IMR-90 (cell line): Measurements from ENCODE around the gene KHNYN. TPM values are rescaled to one million over a fixed set of nuclear protein-coding genes. Genes with fewer than 3 reads are reported as not detected.

Experiments
- ATAC-seq: fragments of 200-7000 bp; cut with Tn5 transposase; 2 replicates; pipeline ENCODE4 v1.9.1; 2020; ENCODE audit warnings: low read depth, mild to moderate bottlenecking, moderate library complexity
- BruUV-seq: library from RNA; stranded (reverse); fragments of 400-500 nt; replicated peaks from 2 replicates; lab custom pipeline; 2021; lab: Mats Ljungman, UMichigan
- CTCF ChIA-PET: fragments of 300-600 bp; formaldehyde crosslinking; extraction: SDS; loops from one replicate; lab custom pipeline; 2021; ENCODE audit warnings: antibody characterized with exemption; lab: Yijun Ruan, JAX
- POLR2A ChIA-PET: fragments of 300-600 bp; sonication (Branson Sonifier 250); formaldehyde crosslinking; loops from one replicate; lab custom pipeline; 2022; ENCODE audit warnings: antibody characterized with exemption; ENCODE audit not compliant: unreplicated experiment; lab: Charles Lee
- DNase-seq: peaks from one replicate; pipeline ENCODE4 v3.0.0; 2013
- H2AFZ ChIP-seq: replicated peaks from 2 replicates; pipeline ENCODE3; 2013; ENCODE audit warnings: low read length, mild to moderate bottlenecking; ENCODE audit not compliant: poor library complexity
- H2AK5ac ChIP-seq: 2 replicates; pipeline ENCODE4 v1.6.1; 2013; ENCODE audit warnings: low read depth, low read length, inconsistent platforms
- H2AK9ac ChIP-seq: replicated peaks from 2 replicates; pipeline ENCODE3; 2013; ENCODE audit warnings: mild to moderate bottlenecking, low read depth, low read length, moderate library complexity; ENCODE audit not compliant: poor library complexity
- H2BK120ac ChIP-seq: 2 replicates; pipeline ENCODE4 v1.6.1; 2013; ENCODE audit warnings: low read depth, low read length, inconsistent platforms
- H2BK15ac ChIP-seq: 3 replicates; pipeline ENCODE4 v1.6.1; 2013; ENCODE audit warnings: low read depth, low read length, inconsistent platforms
- H2BK20ac ChIP-seq: 2 replicates; pipeline ENCODE4 v1.6.1; 2013; ENCODE audit warnings: low read depth, mild to moderate bottlenecking, inconsistent platforms, low read length, moderate library complexity
- H2BK5ac ChIP-seq: 2 replicates; pipeline ENCODE4 v1.6.1; 2013; ENCODE audit warnings: mild to moderate bottlenecking, low read depth, low read length, inconsistent platforms; ENCODE audit not compliant: poor library complexity, severe bottlenecking
- H3K14ac ChIP-seq: replicated peaks from 2 replicates; pipeline ENCODE4 v1.6.1; 2013; ENCODE audit warnings: low read depth, low read length, inconsistent platforms
- H3K18ac ChIP-seq: 2 replicates; pipeline ENCODE4 v1.6.1; 2013; ENCODE audit warnings: low read depth, low read length, control low read depth
- H3K23ac ChIP-seq: 2 replicates; pipeline ENCODE4 v1.6.1; 2013; ENCODE audit warnings: low read depth, low read length, inconsistent platforms
- H3K27ac ChIP-seq: 2 replicates; pipeline ENCODE4 v1.5.1; 2013; ENCODE audit warnings: mild to moderate bottlenecking, control low read depth, low read length; ENCODE audit not compliant: insufficient read depth
- H3K27me3 ChIP-seq: 2 replicates; pipeline ENCODE4 v1.6.1; 2013; ENCODE audit warnings: low read length; ENCODE audit not compliant: control insufficient read depth, insufficient read depth
- H3K36me3 ChIP-seq: 2 replicates; pipeline ENCODE4 v1.6.1; 2013; ENCODE audit warnings: low read length, mixed read lengths; ENCODE audit not compliant: control insufficient read depth, insufficient read depth
- H3K4ac ChIP-seq: 2 replicates; pipeline ENCODE4 v1.6.1; 2013; ENCODE audit warnings: low read depth, low read length, inconsistent platforms
- H3K4me1 ChIP-seq: 2 replicates; pipeline ENCODE4 v1.6.1; 2013; ENCODE audit warnings: low read length, mixed read lengths; ENCODE audit not compliant: control insufficient read depth, insufficient read depth
- H3K4me2 ChIP-seq: 2 replicates; pipeline ENCODE4 v1.6.1; 2013; ENCODE audit warnings: low read depth, mild to moderate bottlenecking, control low read depth, low read length, moderate library complexity
- H3K4me3 ChIP-seq: 2 replicates; pipeline ENCODE4 v1.5.1; 2013; ENCODE audit warnings: low read depth, mild to moderate bottlenecking, control low read depth, low read length, moderate library complexity; ENCODE audit not compliant: insufficient read depth
- H3K56ac ChIP-seq: 2 replicates; pipeline ENCODE4 v1.6.1; 2013; ENCODE audit warnings: low read length, inconsistent platforms; ENCODE audit not compliant: insufficient read depth; ENCODE audit errors: extremely low read depth
- H3K79me1 ChIP-seq, 2 experiments: 2 replicates each; pipeline ENCODE4 v1.6.1; 2013; ENCODE audit warnings: low read length in 2 of 2, inconsistent platforms in 1 of 2, low read depth in 1 of 2
- H3K9ac ChIP-seq: 2 replicates; pipeline ENCODE4 v1.6.1; 2013; ENCODE audit warnings: low read depth, low read length, control low read depth
- H3K9me1 ChIP-seq: 2 replicates; pipeline ENCODE4 v1.6.1; 2013; ENCODE audit warnings: low read length, inconsistent platforms; ENCODE audit not compliant: insufficient read depth
- H3K9me3 ChIP-seq: 2 replicates; pipeline ENCODE4 v1.6.1; 2013; ENCODE audit warnings: low read length; ENCODE audit not compliant: control insufficient read depth, insufficient read depth
- H4K20me1 ChIP-seq: 2 replicates; pipeline ENCODE4 v1.6.1; 2013; ENCODE audit warnings: low read length, inconsistent platforms; ENCODE audit not compliant: insufficient read depth
- H4K5ac ChIP-seq: 2 replicates; pipeline ENCODE4 v1.6.1; 2013; ENCODE audit warnings: mild to moderate bottlenecking, low read depth, low read length, control low read depth
- H4K8ac ChIP-seq, 2 experiments: 2 replicates each; pipeline ENCODE4 v1.6.1; 2013; ENCODE audit warnings: low read depth in 2 of 2, low read length in 2 of 2, control low read depth in 1 of 2, inconsistent platforms in 1 of 2
- H4K91ac ChIP-seq: 2 replicates; pipeline ENCODE4 v1.6.1; 2013; ENCODE audit warnings: low read depth, low read length, inconsistent platforms; ENCODE audit not compliant: insufficient read depth
- ELK1 ChIP-seq: fragments of 150-350 bp; IDR thresholded peaks from 2 replicates; pipeline ENCODE4 v1.6.1; 2016; ENCODE audit warnings: low read depth, mild to moderate bottlenecking, low read length, moderate library complexity, borderline replicate concordance
- MAFK ChIP-seq: IDR thresholded peaks from 2 replicates; pipeline ENCODE4 v1.6.1; 2012; ENCODE audit warnings: low read depth, low read length, improper control_type of control experiment
- WGBS, 2 experiments: methylation state at CpG; one replicate each; pipeline versions ENCODE4 v1.1.5 to v1.1.7; 2013; ENCODE audit warnings: missing lambda C conversion rate in 2 of 2; ENCODE audit not compliant: insufficient read length in 1 of 2; ENCODE audit errors: extremely low coverage in 2 of 2; 5-methylcytosine and 5-hydroxymethylcytosine counted together
- dilution Hi-C: fragments of 300-500 bp; cut with HindIII; formaldehyde crosslinking; loops from one replicate; pipeline ENCODE4 v1.14.3; 2018; ENCODE audit warnings: low sequenced_read_pairs; ENCODE audit not compliant: unreplicated experiment
- in situ Hi-C: fragments of 300-500 bp; cut with MboI; formaldehyde crosslinking; loops from 3 replicates; pipeline ENCODE4 v1.14.3; 2019; ENCODE audit warnings: low sequenced_read_pairs, inconsistent platforms, mixed read lengths
- intact Hi-C: fragments of 100-400 bp; cut with micrococcal nuclease; formaldehyde crosslinking; loops from 2 replicates; pipeline ENCODE4 v1.10.0; 2022
- polyA plus RNA-seq, 3 experiments: library from polyadenylated mRNA; depleted of rRNA; stranded (reverse); fragments of >200 nt; gene quantifications; 2 replicates each; pipeline ENCODE4 v1.2.3, GENCODE V29; 2012; ENCODE audit warnings: low replicate concordance in 1 of 3
- total RNA-seq: library from RNA; depleted of rRNA; stranded (reverse); fragments of >200 nt; gene quantifications from 2 replicates; pipeline ENCODE4 v1.2.3, GENCODE V29; 2012

KHNYN gene
- total and polyA plus RNA-seq, 2 of the 4 experiments (the other 2 are of a cell fraction), result 18.9 to 24.4 TPM

GRCh38 chr14:24399999-24400718 lies 29.6 kb upstream of the KHNYN start:
- BruUV-seq, result no TSS peak
- Histone ChIP-seq H3K9me3 (no peaks in the 10 kb centered on the region), H2AK9ac (peak overlapping the region; percentile 86), H2AFZ (peak overlapping the region; percentile 91), H2BK20ac (no peak overlapping the region), H2BK5ac (no peak overlapping the region), H3K9ac (no peak overlapping the region; the same call in 1 of the 2 replicates), H3K23ac (0 out of 2 replicates have a peak overlapping the region, but pooled peaks have one; percentile 81), H4K20me1 (no peaks in the 10 kb centered on the region), H3K18ac (no peak overlapping the region), H3K4me2 (peak overlapping the region; percentile 89; the same call in 1 of the 2 replicates), H3K79me1 (peaks cover 0 to 13% of the 10 kb centered on the region in 2 experiments; a peak in 1 of 4 replicates), H3K4me3 (peak overlapping the region; percentile 67), H3K4ac (peak overlapping the region; percentile 87), H3K4me1 (peaks cover 17% of the 10 kb centered on the region), H4K8ac (peak overlapping the region in 1 of 2 experiments; percentile 77; a peak in 1 of 4 replicates), H2BK120ac (no peak overlapping the region), H3K9me1 (peaks cover 3% of the 10 kb centered on the region; the same call in 1 of the 2 replicates), H3K14ac (no peak overlapping the region), H4K91ac (no peak overlapping the region; the same call in 1 of the 2 replicates), H2AK5ac (no peak overlapping the region), H3K27ac (no peak overlapping the region), H3K56ac (no peak overlapping the region), H3K27me3 (no peaks in the 10 kb centered on the region), H2BK15ac (no peak overlapping the region), H4K5ac (no peak overlapping the region), H3K36me3 (0 out of 2 replicates have a peak, but pooled peaks cover 2% of the 10 kb centered on the region)
- WGBS, 2 experiments, result no CpG with 5 or more reads among the region's 4 CpGs
- in situ Hi-C loops (no loop called here), intact Hi-C loops (loop anchor here (2.0 kb wide), 1 partner anchor 33 kb away; no protein-coding TSS in a partner anchor), dilution Hi-C loops (no loop called here)
- TF ChIP-seq MAFK (peak; percentile 71), ELK1 (no peak)
- no peak for ATAC-seq
- POLR2A ChIA-PET, result interaction anchor here (0.6 kb wide), 1 partner anchor 30 kb away, joined by 3 read pairs; the partner anchor contains the start of genes CBLN3 and KHNYN
- no peak for DNase-seq
- CTCF ChIA-PET, result interaction anchor here (0.9 kb wide), 1 partner anchor 35 kb away, joined by 3 read pairs; no protein-coding TSS in a partner anchor
